ENCODE data around the gene ECE2.

- TF ChIP-seq CTCF (IDR thresholded peaks at IDR 0.05; ENCODE audit: poor library complexity, severe bottlenecking) = no peak
- no peak for TF ChIP-seq TAF1 (IDR thresholded peaks at IDR 0.05; ENCODE audit: low read depth)
- no peak for TF ChIP-seq EP300 (conservative IDR thresholded peaks at IDR 0.05; ENCODE audit: poor library complexity, severe bottlenecking)
- TF ChIP-seq POLR2AphosphoS5 (IDR thresholded peaks at IDR 0.05) = no peak
- no peak for TF ChIP-seq RAD21 (conservative IDR thresholded peaks at IDR 0.05)
- no peak for TF ChIP-seq EZH2 (IDR thresholded peaks at IDR 0.05; ENCODE audit: borderline replicate concordance, insufficient read depth, low read length, poor library complexity, severe bottlenecking)
- no peak for TF ChIP-seq SMC3 (conservative IDR thresholded peaks at IDR 0.05; ENCODE audit: poor library complexity)
- no peak for TF ChIP-seq REST (IDR thresholded peaks at IDR 0.05; ENCODE audit: borderline replicate concordance)
Observed at GRCh38 chr3:184300378-184300720, 24.5 kb downstream of the ECE2 start.
